ENCODE results near the gene AATK.

GRCh38 chr17:81121841-81122733, 43.9 kb downstream of the AATK start:
- TF ChIP-seq CTCF (IDR thresholded peaks at IDR 0.05) (no peak), POLR2A (IDR thresholded peaks at IDR 0.05) (no peak)

Measured in thyroid gland (tissue), 4 donors.